H9 (cell line): Measurements from ENCODE around the gene RASSF8. TPM values are rescaled to one million over a fixed set of nuclear protein-coding genes. Genes with fewer than 3 reads are reported as not detected.

Source experiments
- DNase-seq: peaks from one replicate; pipeline ENCODE4 v3.0.0-alpha.2; 2017
- H2AFZ ChIP-seq: one replicate; pipeline ENCODE4 v1.6.1; 2013; ENCODE audit warnings: mild to moderate bottlenecking, low read length, control low read depth, moderate library complexity
- H2AK5ac ChIP-seq: 2 replicates; pipeline ENCODE4 v1.6.1; 2013; ENCODE audit warnings: low read length, control low read depth, mixed read lengths; ENCODE audit not compliant: insufficient read length
- H2BK120ac ChIP-seq: one replicate; pipeline ENCODE4 v1.6.1; 2013; ENCODE audit warnings: low read depth, mild to moderate bottlenecking, low read length, control low read depth, inconsistent platforms; ENCODE audit not compliant: poor library complexity, severe bottlenecking
- H2BK12ac ChIP-seq: 2 replicates; pipeline ENCODE4 v1.6.1; 2013; ENCODE audit warnings: low read length, control low read depth, mixed read lengths, low read depth; ENCODE audit not compliant: insufficient read length
- H2BK15ac ChIP-seq: 2 replicates; pipeline ENCODE4 v1.6.1; 2013; ENCODE audit warnings: low read depth, low read length, control low read depth
- H2BK20ac ChIP-seq: one replicate; pipeline ENCODE4 v1.6.1; 2013; ENCODE audit warnings: low read depth, mild to moderate bottlenecking, low read length, control low read depth, inconsistent platforms; ENCODE audit not compliant: poor library complexity, severe bottlenecking
- H2BK5ac ChIP-seq: 2 replicates; pipeline ENCODE4 v1.6.1; 2013; ENCODE audit warnings: low read length, control low read depth, mixed read lengths; ENCODE audit not compliant: insufficient read length
- H3K14ac ChIP-seq: 2 replicates; pipeline ENCODE4 v1.6.1; 2013; ENCODE audit warnings: low read length, control low read depth; ENCODE audit not compliant: insufficient read depth
- H3K18ac ChIP-seq: 2 replicates; pipeline ENCODE4 v1.6.1; 2013; ENCODE audit warnings: low read depth, mild to moderate bottlenecking, mixed read lengths, low read length, control low read depth; ENCODE audit not compliant: insufficient read length
- H3K23ac ChIP-seq: 2 replicates; pipeline ENCODE4 v1.6.1; 2013; ENCODE audit warnings: low read length, control low read depth, mixed read lengths, low read depth; ENCODE audit not compliant: insufficient read length
- H3K23me2 ChIP-seq: 2 replicates; pipeline ENCODE4 v1.6.1; 2013; ENCODE audit warnings: low read depth, mild to moderate bottlenecking, mixed read lengths, low read length, control low read depth; ENCODE audit not compliant: insufficient read length, poor library complexity, severe bottlenecking
- H3K27ac ChIP-seq: 2 replicates; pipeline ENCODE4 v1.5.1; 2013; ENCODE audit warnings: low read length, control low read depth, mixed read lengths, low read depth; ENCODE audit not compliant: insufficient read length
- H3K27me3 ChIP-seq: 2 replicates; pipeline ENCODE4 v1.6.1; 2013; ENCODE audit warnings: low read length, control low read depth, inconsistent platforms; ENCODE audit not compliant: insufficient read depth
- H3K4ac ChIP-seq: 2 replicates; pipeline ENCODE4 v1.6.1; 2013; ENCODE audit warnings: low read depth, mild to moderate bottlenecking, control low read depth, inconsistent platforms, low read length, moderate library complexity
- H3K4me1 ChIP-seq: 2 replicates; pipeline ENCODE4 v1.6.1; 2013; ENCODE audit warnings: low read length, control low read depth, inconsistent platforms; ENCODE audit not compliant: insufficient read depth
- H3K4me2 ChIP-seq: 2 replicates; pipeline ENCODE4 v1.6.1; 2013; ENCODE audit warnings: low read length, control low read depth, mixed read lengths; ENCODE audit not compliant: insufficient read length, insufficient read depth
- H3K56ac ChIP-seq: 2 replicates; pipeline ENCODE4 v1.6.1; 2013; ENCODE audit warnings: low read depth, mild to moderate bottlenecking, mixed read lengths, low read length, control low read depth; ENCODE audit not compliant: insufficient read length
- H3K79me1 ChIP-seq: 2 replicates; pipeline ENCODE4 v1.6.1; 2013; ENCODE audit warnings: low read depth, mild to moderate bottlenecking, moderate library complexity, low read length, control low read depth, inconsistent platforms; ENCODE audit not compliant: insufficient read depth, poor library complexity, severe bottlenecking
- H3K79me2 ChIP-seq: 2 replicates; pipeline ENCODE4 v1.6.1; 2013; ENCODE audit warnings: low read length, control low read depth, inconsistent platforms; ENCODE audit not compliant: insufficient read depth
- H3K9ac ChIP-seq: 2 replicates; pipeline ENCODE4 v1.6.1; 2013; ENCODE audit warnings: low read length, control low read depth, mixed read lengths; ENCODE audit not compliant: insufficient read length; ENCODE audit errors: extremely low read depth
- H3K9me3 ChIP-seq: one replicate; pipeline ENCODE4 v1.6.1; 2013; ENCODE audit warnings: low read depth, low read length, inconsistent platforms; ENCODE audit not compliant: control insufficient read depth
- H3T11ph ChIP-seq: one replicate; pipeline ENCODE4 v1.6.1; 2013; ENCODE audit warnings: mild to moderate bottlenecking, low read length, control low read depth, inconsistent platforms
- H4K20me1 ChIP-seq: one replicate; pipeline ENCODE4 v1.6.1; 2013; ENCODE audit not compliant: control insufficient read depth, insufficient read length, insufficient read depth
- H4K5ac ChIP-seq: 2 replicates; pipeline ENCODE4 v1.6.1; 2013; ENCODE audit warnings: low read depth, mild to moderate bottlenecking, mixed read lengths, low read length, control low read depth; ENCODE audit not compliant: insufficient read length
- H4K8ac ChIP-seq: replicated peaks from 2 replicates; pipeline ENCODE4 v1.6.1; 2013; ENCODE audit warnings: low read length, control low read depth, mixed read lengths, low read depth; ENCODE audit not compliant: insufficient read length
- H4K91ac ChIP-seq: 2 replicates; pipeline ENCODE4 v1.6.1; 2013; ENCODE audit warnings: low read depth, mild to moderate bottlenecking, moderate library complexity, mixed read lengths, low read length, control low read depth; ENCODE audit not compliant: insufficient read length
- H3K27ac Mint-ChIP-seq, 3 experiments: 2 replicates in 2 of 3; 3 replicates in 1 of 3; pipeline ENCODE4 v1.8.0; 2020 to 2021; ENCODE audit warnings: mixed read lengths in 3 of 3, mild to moderate bottlenecking in 1 of 3, moderate library complexity in 1 of 3
- H3K27me3 Mint-ChIP-seq: 2 replicates; pipeline ENCODE4 v1.8.0; 2021; ENCODE audit warnings: low read depth, mild to moderate bottlenecking, moderate library complexity, mixed read lengths
- H3K36me3 Mint-ChIP-seq, 3 experiments: 2 replicates in 2 of 3; 3 replicates in 1 of 3; pipeline ENCODE4 v1.8.0; 2020 to 2021; ENCODE audit warnings: low read depth in 3 of 3, mixed read lengths in 3 of 3; ENCODE audit not compliant: insufficient read depth in 1 of 3
- H3K4me1 Mint-ChIP-seq, 2 experiments: 2 replicates each; pipeline ENCODE4 v1.8.0; 2020; ENCODE audit warnings: mixed read lengths in 2 of 2
- H3K4me3 Mint-ChIP-seq, 2 experiments: 2 replicates in 1 of 2; 3 replicates in 1 of 2; pipeline ENCODE4 v1.8.0; 2020 to 2021; ENCODE audit warnings: mild to moderate bottlenecking in 2 of 2, mixed read lengths in 2 of 2, moderate library complexity in 1 of 2
- H3K9me3 Mint-ChIP-seq, 2 experiments: 2 replicates in 1 of 2; 3 replicates in 1 of 2; pipeline ENCODE4 v1.8.0; 2020; ENCODE audit warnings: mild to moderate bottlenecking in 2 of 2, mixed read lengths in 2 of 2, moderate library complexity in 1 of 2
- WGBS: extraction: QIAGEN DNeasy Blood & Tissue Kit; methylation state at CpG from one replicate; pipeline ENCODE4 v1.1.7; 2013; ENCODE audit warnings: missing lambda C conversion rate, low lambda C conversion rate, mixed read lengths; ENCODE audit not compliant: insufficient read length; ENCODE audit errors: extremely low coverage; 5-methylcytosine and 5-hydroxymethylcytosine counted together
- total RNA-seq: library from RNA; stranded (reverse); gene quantifications from 2 replicates; pipeline ENCODE4 v1.2.1, GENCODE V29; 2021
- TF ChIP-seq, protein P1 (sequence below): fragments of 200-600 bp; sonication (generic); conservative IDR thresholded peaks from 3 replicates; pipeline ENCODE4 v1.8.0; 2021; ENCODE audit warnings: antibody characterized with exemption, mild to moderate bottlenecking

The RASSF8 gene
- total RNA-seq, 1 experiment from 2014 or later = 38.8 TPM

DNA sequence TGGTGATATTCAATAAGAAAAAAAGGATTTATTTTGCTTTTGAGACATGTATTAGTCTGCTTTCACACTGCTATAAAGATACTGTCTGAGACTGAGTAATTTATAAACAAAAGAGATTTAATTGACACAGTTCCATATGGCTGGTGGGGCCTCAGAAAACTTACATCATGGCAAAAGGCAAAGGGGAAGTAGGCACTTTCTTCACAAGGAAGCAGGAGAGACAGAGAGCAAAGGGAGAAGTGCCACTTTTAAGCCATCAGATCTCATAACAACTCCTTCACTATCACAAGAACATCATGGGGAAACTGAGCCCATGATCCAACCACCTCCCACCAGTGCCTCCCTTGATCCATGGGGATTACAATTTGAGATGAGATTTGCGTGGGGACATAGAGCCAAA, 122.4 kb downstream of the RASSF8 start:
- H3K27me3 ChIP-seq = no peaks in the 10 kb centered on the region
- H3K27ac Mint-ChIP-seq = no peak overlapping the region
- TF ChIP-seq, protein P1, sequence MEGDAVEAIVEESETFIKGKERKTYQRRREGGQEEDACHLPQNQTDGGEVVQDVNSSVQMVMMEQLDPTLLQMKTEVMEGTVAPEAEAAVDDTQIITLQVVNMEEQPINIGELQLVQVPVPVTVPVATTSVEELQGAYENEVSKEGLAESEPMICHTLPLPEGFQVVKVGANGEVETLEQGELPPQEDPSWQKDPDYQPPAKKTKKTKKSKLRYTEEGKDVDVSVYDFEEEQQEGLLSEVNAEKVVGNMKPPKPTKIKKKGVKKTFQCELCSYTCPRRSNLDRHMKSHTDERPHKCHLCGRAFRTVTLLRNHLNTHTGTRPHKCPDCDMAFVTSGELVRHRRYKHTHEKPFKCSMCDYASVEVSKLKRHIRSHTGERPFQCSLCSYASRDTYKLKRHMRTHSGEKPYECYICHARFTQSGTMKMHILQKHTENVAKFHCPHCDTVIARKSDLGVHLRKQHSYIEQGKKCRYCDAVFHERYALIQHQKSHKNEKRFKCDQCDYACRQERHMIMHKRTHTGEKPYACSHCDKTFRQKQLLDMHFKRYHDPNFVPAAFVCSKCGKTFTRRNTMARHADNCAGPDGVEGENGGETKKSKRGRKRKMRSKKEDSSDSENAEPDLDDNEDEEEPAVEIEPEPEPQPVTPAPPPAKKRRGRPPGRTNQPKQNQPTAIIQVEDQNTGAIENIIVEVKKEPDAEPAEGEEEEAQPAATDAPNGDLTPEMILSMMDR = no peak
- H2BK5ac ChIP-seq = no peak overlapping the region
- H3K9ac ChIP-seq = no peak overlapping the region
- DNase-seq = no peak
- no peaks in the 10 kb centered on the region for H3K9me3 ChIP-seq
- no peaks in the 10 kb centered on the region for H3K4me1 ChIP-seq
- no peak overlapping the region for H2AFZ ChIP-seq
- H2BK12ac ChIP-seq = no peak overlapping the region
- H3K27ac ChIP-seq = no peak overlapping the region
- no peaks in the 10 kb centered on the region; the same call in 1 of the 2 replicates for H3K27me3 Mint-ChIP-seq
- no peak overlapping the region for H3K18ac ChIP-seq
- H3K23ac ChIP-seq = no peak overlapping the region
- H3K79me1 ChIP-seq = no peaks in the 10 kb centered on the region
- H2BK15ac ChIP-seq = no peak overlapping the region
- H2BK120ac ChIP-seq = no peak overlapping the region
- H4K8ac ChIP-seq = no peak overlapping the region
- no peaks in the 10 kb centered on the region for H3K79me2 ChIP-seq
- H3K14ac ChIP-seq = no peak overlapping the region
- H3T11ph ChIP-seq = no peak overlapping the region
- H3K4me2 ChIP-seq = no peak overlapping the region
- no peak overlapping the region for H4K5ac ChIP-seq
- no peak overlapping the region for H4K91ac ChIP-seq
- H3K4me3 Mint-ChIP-seq = no peak overlapping the region
- H3K4me1 Mint-ChIP-seq = no peaks in the 10 kb centered on the region
- no peak overlapping the region for H2BK20ac ChIP-seq
- peaks cover 9 to 17% (median 10%) of the 10 kb centered on the region in 3 experiments for H3K36me3 Mint-ChIP-seq
- no CpG with 5 or more reads among the region's 1 CpG for WGBS
- no peak overlapping the region for H3K56ac ChIP-seq
- peaks cover 28 to 32% of the 10 kb centered on the region in 2 experiments for H3K9me3 Mint-ChIP-seq
- H4K20me1 ChIP-seq = no peaks in the 10 kb centered on the region
- H3K4ac ChIP-seq = no peak overlapping the region
- H3K23me2 ChIP-seq = no peaks in the 10 kb centered on the region
- no peak overlapping the region for H2AK5ac ChIP-seq
